H1 (cell line): ENCODE measurements around the gene ACSF2. TPM values are rescaled to one million over a fixed set of nuclear protein-coding genes. Genes with fewer than 3 reads are reported as not detected.

ENCODE experiments used
- CTCF ChIA-PET: fragments of 300-600 bp; sonication (Branson Sonifier 250); formaldehyde crosslinking; loops from one replicate; lab custom pipeline; 2021; ENCODE audit not compliant: partially characterized antibody; lab: Charles Lee
- POLR2A ChIA-PET: fragments of 300-600 bp; sonication (Branson Sonifier 250); formaldehyde crosslinking; loops from one replicate; lab custom pipeline; 2021; ENCODE audit warnings: inconsistent platforms; ENCODE audit not compliant: partially characterized antibody; lab: Charles Lee
- DNase-seq, 2 experiments: peaks; one replicate each; pipeline versions ENCODE4 v3.0.0 to v3.0.0-alpha.2; 2010 to 2022; ENCODE audit warnings: low spot score in 2 of 2, low read depth in 1 of 2, mixed read lengths in 1 of 2
- FAIRE-seq: peaks from 2 replicates; lab custom pipeline; 2011; peaks lifted over from hg19 to GRCh38; lab: Jason Lieb, UNC
- H2AFZ ChIP-seq: 2 replicates; pipeline ENCODE4 v1.8.1; 2012; ENCODE audit warnings: low read length, inconsistent platforms
- H2AK5ac ChIP-seq: 2 replicates; pipeline ENCODE4 v1.6.1; 2013; ENCODE audit warnings: low read depth, low read length
- H2BK120ac ChIP-seq: replicated peaks from 2 replicates; pipeline ENCODE3; 2013; ENCODE audit warnings: low read depth, low read length, inconsistent platforms
- H2BK12ac ChIP-seq: 2 replicates; pipeline ENCODE4 v1.6.1; 2013; ENCODE audit warnings: low read depth, low read length
- H2BK15ac ChIP-seq: 2 replicates; pipeline ENCODE4 v1.6.1; 2013; ENCODE audit warnings: low read length
- H2BK20ac ChIP-seq: 2 replicates; pipeline ENCODE4 v1.6.1; 2013; ENCODE audit warnings: low read length
- H2BK5ac ChIP-seq: 2 replicates; pipeline ENCODE4 v1.6.1; 2013; ENCODE audit warnings: low read depth, low read length
- H3K14ac ChIP-seq: 2 replicates; pipeline ENCODE4 v1.6.1; 2013; ENCODE audit warnings: inconsistent platforms; ENCODE audit not compliant: insufficient read length
- H3K18ac ChIP-seq: 2 replicates; pipeline ENCODE4 v1.6.1; 2013; ENCODE audit warnings: low read length; ENCODE audit errors: extremely low read depth
- H3K23ac ChIP-seq: 2 replicates; pipeline ENCODE4 v1.6.1; 2013; ENCODE audit warnings: inconsistent platforms; ENCODE audit not compliant: insufficient read length
- H3K23me2 ChIP-seq: 2 replicates; pipeline ENCODE4 v1.6.1; 2013; ENCODE audit warnings: low read depth, low read length
- H3K27ac ChIP-seq: 2 replicates; pipeline ENCODE4 v1.6.1; 2011; ENCODE audit warnings: low read depth, low read length, inconsistent platforms
- H3K27me3 ChIP-seq, 4 experiments: replicated peaks in 1 of 4; 1 replicate in 1 of 4; 2 replicates in 3 of 4; pipeline versions ENCODE4 v1.6.1 to v1.8.1; 2011 to 2013; ENCODE audit warnings: low read length in 3 of 4, mild to moderate bottlenecking in 3 of 4, inconsistent platforms in 2 of 4, mixed read lengths in 2 of 4, moderate library complexity in 1 of 4; ENCODE audit not compliant: control insufficient read depth in 3 of 4, insufficient read depth in 3 of 4; ENCODE audit errors: extremely low read depth in 1 of 4
- H3K36me3 ChIP-seq, 4 experiments: 2 replicates each; pipeline versions ENCODE4 v1.6.1 to v1.8.1; 2011 to 2013; ENCODE audit warnings: mild to moderate bottlenecking in 4 of 4, low read length in 3 of 4, moderate library complexity in 2 of 4, control low read depth in 1 of 4, inconsistent platforms in 1 of 4; ENCODE audit not compliant: insufficient read depth in 4 of 4, control insufficient read depth in 2 of 4
- H3K4ac ChIP-seq: replicated peaks from 2 replicates; pipeline ENCODE3; 2013; ENCODE audit warnings: low read length, low read depth, mixed read lengths, inconsistent platforms; ENCODE audit not compliant: insufficient read length
- H3K4me1 ChIP-seq, 4 experiments: replicated peaks in 1 of 4; 1 replicate in 1 of 4; 2 replicates in 3 of 4; pipeline versions ENCODE4 v1.6.1 to v1.8.1; 2011 to 2013; ENCODE audit warnings: low read length in 3 of 4, inconsistent platforms in 2 of 4, mixed read lengths in 1 of 4; ENCODE audit not compliant: insufficient read depth in 4 of 4, control insufficient read depth in 3 of 4
- H3K4me2 ChIP-seq, 2 experiments: 2 replicates each; pipeline versions ENCODE4 v1.6.1 to v1.8.1; 2011 to 2013; ENCODE audit warnings: low read depth in 2 of 2, low read length in 2 of 2, control low read depth in 1 of 2, inconsistent platforms in 1 of 2, mild to moderate bottlenecking in 1 of 2; ENCODE audit not compliant: insufficient read depth in 1 of 2
- H3K4me3 ChIP-seq, 4 experiments: fragments of 200-600, 300-600 bp in 1 of 4; sonication (generic), shearing (Covaris generic), sonication (Bioruptor Twin) in 1 of 4; 2 replicates each; pipeline versions ENCODE4 v1.5.1 to v1.8.1; 2011 to 2016; ENCODE audit warnings: low read length in 4 of 4, low read depth in 3 of 4, control low read depth in 2 of 4, inconsistent platforms in 2 of 4, mild to moderate bottlenecking in 2 of 4, mixed read lengths in 1 of 4, moderate library complexity in 1 of 4; ENCODE audit not compliant: insufficient read depth in 2 of 4; ENCODE audit errors: extremely low read depth in 1 of 4
- H3K56ac ChIP-seq: replicated peaks from 2 replicates; pipeline ENCODE3; 2013; ENCODE audit warnings: low read depth, mild to moderate bottlenecking, mixed read lengths, low read length, inconsistent platforms; ENCODE audit not compliant: insufficient read length
- H3K79me1 ChIP-seq: 2 replicates; pipeline ENCODE4 v1.6.1; 2013; ENCODE audit warnings: low read depth, low read length, control low read depth
- H3K79me2 ChIP-seq, 2 experiments: 2 replicates each; pipeline versions ENCODE4 v1.6.1 to v1.8.1; 2012 to 2013; ENCODE audit warnings: low read length in 2 of 2, mild to moderate bottlenecking in 2 of 2, inconsistent platforms in 1 of 2; ENCODE audit not compliant: insufficient read depth in 2 of 2, control insufficient read depth in 1 of 2
- H3K9ac ChIP-seq, 4 experiments: replicated peaks in 1 of 4; 1 replicate in 1 of 4; 2 replicates in 3 of 4; pipeline versions ENCODE4 v1.6.1 to v1.8.1; 2011 to 2013; ENCODE audit warnings: low read depth in 3 of 4, low read length in 3 of 4, control low read depth in 2 of 4, mild to moderate bottlenecking in 2 of 4, moderate library complexity in 2 of 4, inconsistent platforms in 1 of 4; ENCODE audit errors: extremely low read depth in 1 of 4
- H3K9me3 ChIP-seq, 2 experiments: 2 replicates each; pipeline versions ENCODE4 v1.6.1 to v1.8.1; 2012 to 2013; ENCODE audit warnings: mild to moderate bottlenecking in 2 of 2, moderate library complexity in 2 of 2, control low read depth in 1 of 2, inconsistent platforms in 1 of 2, low read depth in 1 of 2, low read length in 1 of 2, mixed read lengths in 1 of 2; ENCODE audit not compliant: insufficient read depth in 2 of 2
- H4K20me1 ChIP-seq, 2 experiments: replicated peaks in 1 of 2; 2 replicates each; pipeline versions ENCODE3 to v1.8.1; 2011 to 2013; ENCODE audit warnings: inconsistent platforms in 2 of 2, low read length in 2 of 2, mild to moderate bottlenecking in 1 of 2; ENCODE audit not compliant: insufficient read depth in 2 of 2, control insufficient read depth in 1 of 2
- H4K5ac ChIP-seq: 2 replicates; pipeline ENCODE4 v1.6.1; 2013; ENCODE audit warnings: low read length, low read depth, mixed read lengths, inconsistent platforms; ENCODE audit not compliant: insufficient read length
- H4K8ac ChIP-seq: 2 replicates; pipeline ENCODE4 v1.8.0; 2013; ENCODE audit warnings: mild to moderate bottlenecking, moderate library complexity, low read length, inconsistent platforms; ENCODE audit not compliant: insufficient read depth; ENCODE audit errors: extremely low read depth
- H4K91ac ChIP-seq: replicated peaks from 2 replicates; pipeline ENCODE3; 2013; ENCODE audit warnings: low read length, mixed read lengths, inconsistent platforms; ENCODE audit not compliant: insufficient read length
- BACH1 ChIP-seq: IDR thresholded peaks from 2 replicates; pipeline ENCODE4 v1.6.1; 2012; ENCODE audit warnings: low read length, improper control_type of control experiment
- CBX5 ChIP-seq: fragments of 300-800, 300-1000 bp; sonication (generic); IDR thresholded peaks from 2 replicates; pipeline ENCODE4 v1.7.1; 2016; ENCODE audit warnings: antibody characterized with exemption, low read length, low read depth
- EP300 ChIP-seq, 2 experiments: IDR thresholded peaks; 1 replicate in 1 of 2; 2 replicates in 1 of 2; pipeline ENCODE4 v1.6.1; 2011 to 2012; ENCODE audit warnings: low read depth in 2 of 2, low read length in 2 of 2, mild to moderate bottlenecking in 2 of 2, borderline replicate concordance in 1 of 2, inconsistent platforms in 1 of 2, moderate library complexity in 1 of 2
- GABPA ChIP-seq: IDR thresholded peaks from 2 replicates; pipeline ENCODE4 v1.6.1; 2011; ENCODE audit warnings: mild to moderate bottlenecking, low read length, moderate library complexity, borderline replicate concordance; ENCODE audit not compliant: insufficient read depth
- GTF2F1 ChIP-seq: IDR thresholded peaks from 2 replicates; pipeline ENCODE4 v1.6.1; 2012; ENCODE audit warnings: low read depth, low read length, improper control_type of control experiment, borderline replicate concordance
- HDAC6 ChIP-seq: IDR thresholded peaks from one replicate; pipeline ENCODE4 v1.7.1; 2012; ENCODE audit warnings: low read depth, mild to moderate bottlenecking, inconsistent platforms, low read length, moderate library complexity
- NRF1 ChIP-seq: IDR thresholded peaks from 2 replicates; pipeline ENCODE4 v1.6.1; 2011; ENCODE audit warnings: mild to moderate bottlenecking, low read depth, low read length, improper control_type of control experiment
- RFX5 ChIP-seq: IDR thresholded peaks from 2 replicates; pipeline ENCODE4 v1.6.1; 2011; ENCODE audit warnings: low read depth, low read length, improper control_type of control experiment, borderline replicate concordance
- RNF2 ChIP-seq: fragments of 200-900, 300-1000 bp; sonication (generic); IDR thresholded peaks from 2 replicates; pipeline ENCODE4 v1.7.1; 2016; ENCODE audit warnings: borderline replicate concordance, low read depth, mild to moderate bottlenecking, antibody characterized with exemption, low read length; ENCODE audit not compliant: poor library complexity, severe bottlenecking; ENCODE audit errors: missing control alignments
- SIX5 ChIP-seq: IDR thresholded peaks from 2 replicates; pipeline ENCODE4 v1.6.1; 2011; ENCODE audit warnings: mild to moderate bottlenecking, low read depth, low read length
- WGBS, 2 experiments: shearing (Covaris generic) in 1 of 2; methylation state at CpG; one replicate each; pipeline versions ENCODE4 v1.1.6 to v1.1.7; 2013 to 2015; ENCODE audit warnings: low lambda C conversion rate in 2 of 2, mixed read lengths in 2 of 2, inconsistent platforms in 1 of 2, low coverage in 1 of 2, missing lambda C conversion rate in 1 of 2; ENCODE audit not compliant: insufficient replicate concordance in 2 of 2, insufficient coverage in 1 of 2, insufficient read length in 1 of 2; ENCODE audit errors: extremely low coverage in 1 of 2, missing lambda C conversion rate in 1 of 2; 5-methylcytosine and 5-hydroxymethylcytosine counted together
- polyA plus RNA-seq, 7 experiments: library from polyadenylated mRNA; depleted of rRNA in 3 of 7; stranded (reverse) in 5 of 7; unstranded in 2 of 7; fragments of >200 nt in 5 of 7; fragments of 200-250 nt in 2 of 7; gene quantifications; 1 replicate in 5 of 7; 2 replicates in 1 of 7; 4 replicates in 1 of 7; pipeline versions ENCODE4 v1.2.1 to v1.2.3, GENCODE V29; 2011 to 2013; ENCODE audit warnings: missing spikeins in 2 of 7, mixed read lengths in 2 of 7
- total RNA-seq: library from RNA; stranded (reverse); fragmentation: NEBNext Ultra II Directional; extraction: Animal tissue kit (Norgen Biotek cat#: 25700); gene quantifications from 2 replicates; pipeline ENCODE4 v1.2.1, GENCODE V29; 2021
- TF ChIP-seq, protein P1 (sequence below): IDR thresholded peaks from 2 replicates; pipeline ENCODE4 v1.6.1; 2012; ENCODE audit warnings: inconsistent platforms

The ACSF2 gene
- total and polyA plus RNA-seq, 2 of the 8 experiments (the other 6 are each of a cell fraction or from before 2014, with no cell fraction given), result 14.5 to 16.3 TPM

DNA sequence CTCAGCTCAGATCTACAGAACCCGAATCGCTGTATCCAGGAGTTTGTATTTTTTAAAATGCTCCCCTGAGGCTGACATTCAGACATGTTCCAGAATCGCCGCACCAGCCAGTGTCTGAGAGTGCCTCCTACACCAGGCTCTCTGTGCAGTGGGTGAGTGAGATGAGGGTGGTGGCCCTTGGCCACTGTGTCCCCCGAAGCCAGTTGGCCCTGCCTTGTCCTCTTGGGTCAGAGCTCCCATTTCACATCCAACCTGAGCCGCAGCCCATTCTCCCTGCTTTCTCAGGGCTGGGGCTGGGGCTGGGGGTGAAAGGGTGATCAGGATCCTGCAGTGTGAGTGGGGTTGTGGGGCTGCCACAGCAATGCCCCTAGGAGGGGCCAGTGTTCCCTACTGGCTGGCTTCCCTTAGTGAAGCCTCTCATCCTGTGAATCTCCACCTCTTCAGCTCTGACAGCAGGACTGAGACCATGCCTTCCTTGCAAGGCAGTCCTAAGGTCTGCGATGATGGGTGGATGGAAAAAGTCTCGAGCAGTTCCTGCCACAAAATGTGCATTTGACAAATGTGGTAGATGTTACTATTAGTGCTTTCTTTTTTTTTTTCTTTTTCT lies 69.3 kb downstream of the ACSF2 start:
- Histone ChIP-seq H4K91ac (no peak overlapping the region), H3K4me1 (no peaks in the 10 kb centered on the region), H2BK15ac (no peak overlapping the region), H3K27me3 (no peaks in the 10 kb centered on the region), H3K4me3 (no peak overlapping the region), H3K4ac (no peak overlapping the region), H3K23me2 (no peaks in the 10 kb centered on the region), H4K5ac (no peak overlapping the region), H2BK12ac (no peak overlapping the region), H4K8ac (no peak overlapping the region), H2BK5ac (no peak overlapping the region), H2AK5ac (no peak overlapping the region), H3K4me2 (no peak overlapping the region), H3K27ac (no peak overlapping the region), H2BK20ac (no peak overlapping the region), H3K79me2 (no peaks in the 10 kb centered on the region), H3K23ac (no peak overlapping the region), H3K36me3 (no peaks in the 10 kb centered on the region), H3K9ac (no peak overlapping the region), H3K14ac (no peak overlapping the region), H2BK120ac (no peak overlapping the region), H3K18ac (no peak overlapping the region), H3K79me1 (no peaks in the 10 kb centered on the region), H3K9me3 (no peaks in the 10 kb centered on the region), H3K56ac (no peak overlapping the region), H2AFZ (no peak overlapping the region), H4K20me1 (no peaks in the 10 kb centered on the region)
- ChIA-PET CTCF (interaction anchor here (1.2 to 3.2 kb wide), 4 partner anchors 10 to 38 kb away, joined by 5 to 12 read pairs (median 8); partner anchors contain the start of genes EPN3 and RSAD1), POLR2A (no interaction called here)
- TF ChIP-seq RNF2 (no peak), EP300 (IDR thresholded peaks at IDR 0.05; ENCODE audit: borderline replicate concordance in 1 of 2, low read depth in 2 of 2, low read length in 2 of 2) (no peak), GTF2F1 (no peak), BACH1 (no peak), NRF1 (no peak), SIX5 (no peak), CBX5 (no peak), RFX5 (no peak), HDAC6 (no peak), GABPA (no peak)
- TF ChIP-seq, protein P1, sequence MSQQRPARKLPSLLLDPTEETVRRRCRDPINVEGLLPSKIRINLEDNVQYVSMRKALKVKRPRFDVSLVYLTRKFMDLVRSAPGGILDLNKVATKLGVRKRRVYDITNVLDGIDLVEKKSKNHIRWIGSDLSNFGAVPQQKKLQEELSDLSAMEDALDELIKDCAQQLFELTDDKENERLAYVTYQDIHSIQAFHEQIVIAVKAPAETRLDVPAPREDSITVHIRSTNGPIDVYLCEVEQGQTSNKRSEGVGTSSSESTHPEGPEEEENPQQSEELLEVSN, result no peak
- 96% methylated on average over 8 of the region's 8 CpGs; no CpG with 5 or more reads in 1 of the 2 experiments for WGBS, 2 experiments
- DNase-seq (no peak), FAIRE-seq (no peak)
